Pericardium fibroblast (primary cell): ENCODE data around the gene BHLHE40. TPM values are rescaled to one million over a fixed set of nuclear protein-coding genes. Genes with fewer than 3 reads are reported as not detected.

Experiments used
- total RNA-seq: library from RNA; depleted of rRNA; stranded (reverse); fragments of >200 nt; gene quantifications from 2 replicates; pipeline ENCODE4 v1.2.3, GENCODE V29; 2015

Gene BHLHE40
- total RNA-seq, result 14.7 and 18.4 TPM in 2 replicates

GRCh38 chr3:4979428-4980228, at the start of gene BHLHE40:
BHLHE40 (plus strand) TSS chr3:4979437; CDS start chr3:4979719, 282 bp downstream.

Other genes with a start within 250 kb of the BHLHE40 start
- 29.1 and 30.1 TPM in 2 replicates for gene ARL8B, start 142.9 kb downstream of the BHLHE40 start, total RNA-seq
- 21.2 and 26.9 TPM in 2 replicates for gene EDEM1, start 208.3 kb downstream of the BHLHE40 start, total RNA-seq